ENCODE data around the gene CA14.
A peak's percentile ranks its signal among the peaks of the same experiment; 100 is the strongest.
"Not testable (repeated sequence)": the region's sequence is repeated elsewhere in the genome, so short reads cannot be mapped to it uniquely, and the experiment has no call there.

CA14 gene

GRCh38 chr1:150235852-150236613, 21.5 kb upstream of the CA14 start, which contains the start of gene ANP32E:
TSS of gene ANP32E (minus strand) at chr1:150236112. CDS start at chr1:150235786, 326 bp downstream.
- peak; percentile 99 for DNase-seq (ENCODE audit: low read depth, low spot score)

- DNase-seq (ENCODE audit: low read depth, low spot score), result no peak
These were observed 20.9 kb upstream of the CA14 start for GRCh38 chr1:150236614-150237100.

- DNase-seq (ENCODE audit: low read depth, low spot score), result not testable (repeated sequence)
These were observed 20.4 kb upstream of the CA14 start for GRCh38 chr1:150237176-150237575.

GRCh38 chr1:150237746-150238145, 19.8 kb upstream of the CA14 start:
- DNase-seq (ENCODE audit: low read depth, low spot score), result peak; percentile 7

- no peak for DNase-seq (ENCODE audit: low read depth, low spot score)
These were observed 14.6 kb upstream of the CA14 start for GRCh38 chr1:150243003-150243402.

GRCh38 chr1:150249936-150250335, 7.6 kb upstream of the CA14 start:
- DNase-seq (ENCODE audit: low read depth, low spot score), result no peak

GRCh38 chr1:150256198-150256553, 1.4 kb upstream of the CA14 start:
- peak; percentile 59 for DNase-seq (ENCODE audit: low read depth, low spot score)

GRCh38 chr1:150256554-150257341, 826 bp upstream of the CA14 start:
- DNase-seq (ENCODE audit: low read depth, low spot score), result peak; percentile 77

GRCh38 chr1:150259217-150259616, 1.6 kb downstream of the CA14 start:
- DNase-seq (ENCODE audit: low read depth, low spot score), result no peak

- peak; percentile 95 for DNase-seq (ENCODE audit: low read depth, low spot score)
These were observed 2.4 kb downstream of the CA14 start for GRCh38 chr1:150259758-150260669.

- no peak for DNase-seq (ENCODE audit: low read depth, low spot score)
These were observed 3.8 kb downstream of the CA14 start for GRCh38 chr1:150261367-150261766.

GRCh38 chr1:150262388-150263320, 5.1 kb downstream of the CA14 start:
- DNase-seq (ENCODE audit: low read depth, low spot score), result no peak

GRCh38 chr1:150263549-150263948, 6.0 kb downstream of the CA14 start:
- no peak for DNase-seq (ENCODE audit: low read depth, low spot score)

GRCh38 chr1:150267896-150268295, 10.3 kb downstream of the CA14 start:
- DNase-seq (ENCODE audit: low read depth, low spot score), result no peak

- DNase-seq (ENCODE audit: low read depth, low spot score), result peak; percentile 45
These were observed 10.7 kb downstream of the CA14 start for GRCh38 chr1:150268340-150268704.

GRCh38 chr1:150268705-150269403, 11.3 kb downstream of the CA14 start, which contains the start of gene APH1A:
TSS of gene APH1A (minus strand) at chr1:150269016. CDS start at chr1:150268810, 206 bp downstream.
- DNase-seq (ENCODE audit: low read depth, low spot score), result peak; percentile 96

- no peak for DNase-seq (ENCODE audit: low read depth, low spot score)
These were observed 11.9 kb downstream of the CA14 start for GRCh38 chr1:150269451-150269850.

GRCh38 chr1:150271291-150271959, 13.9 kb downstream of the CA14 start:
- DNase-seq (ENCODE audit: low read depth, low spot score), result no peak

GRCh38 chr1:150273311-150273710, 15.7 kb downstream of the CA14 start:
- DNase-seq (ENCODE audit: low read depth, low spot score), result no peak

All from ELF-1 (cell line).